HG02610 (cell line): ENCODE results near the gene POM121L2.
"Not testable (repeated sequence)": the region's sequence is repeated elsewhere in the genome, so short reads cannot be mapped to it uniquely, and the experiment has no call there.

Source experiments
- ATAC-seq: cut with Tn5 transposase; IDR thresholded peaks from one replicate; pipeline ENCODE4 v1.9.1; 2021; ENCODE audit warnings: mild to moderate bottlenecking, moderate library complexity; ENCODE audit not compliant: unreplicated experiment

The POM121L2 gene

DNA sequence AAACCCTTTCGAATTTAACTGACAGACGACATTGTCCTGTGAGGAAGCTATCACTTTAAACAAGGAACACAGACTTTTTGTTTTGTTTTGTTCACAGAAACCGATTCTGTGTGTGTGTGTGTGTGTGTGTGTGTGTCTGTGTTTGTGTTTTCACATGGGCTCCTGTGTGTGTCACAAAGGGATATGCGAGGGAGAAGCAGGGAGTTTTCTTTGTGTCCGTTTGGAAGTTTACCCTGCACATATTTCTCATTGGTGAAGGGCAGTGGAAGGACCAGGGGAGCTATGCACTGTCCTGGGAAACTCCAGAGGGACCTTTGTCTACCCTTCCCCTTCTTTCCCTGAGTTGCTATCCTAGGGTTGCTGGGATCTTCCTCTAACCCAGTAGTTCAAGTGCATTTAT is 17.7 kb downstream of the POM121L2 start:
- no peak for ATAC-seq

DNA sequence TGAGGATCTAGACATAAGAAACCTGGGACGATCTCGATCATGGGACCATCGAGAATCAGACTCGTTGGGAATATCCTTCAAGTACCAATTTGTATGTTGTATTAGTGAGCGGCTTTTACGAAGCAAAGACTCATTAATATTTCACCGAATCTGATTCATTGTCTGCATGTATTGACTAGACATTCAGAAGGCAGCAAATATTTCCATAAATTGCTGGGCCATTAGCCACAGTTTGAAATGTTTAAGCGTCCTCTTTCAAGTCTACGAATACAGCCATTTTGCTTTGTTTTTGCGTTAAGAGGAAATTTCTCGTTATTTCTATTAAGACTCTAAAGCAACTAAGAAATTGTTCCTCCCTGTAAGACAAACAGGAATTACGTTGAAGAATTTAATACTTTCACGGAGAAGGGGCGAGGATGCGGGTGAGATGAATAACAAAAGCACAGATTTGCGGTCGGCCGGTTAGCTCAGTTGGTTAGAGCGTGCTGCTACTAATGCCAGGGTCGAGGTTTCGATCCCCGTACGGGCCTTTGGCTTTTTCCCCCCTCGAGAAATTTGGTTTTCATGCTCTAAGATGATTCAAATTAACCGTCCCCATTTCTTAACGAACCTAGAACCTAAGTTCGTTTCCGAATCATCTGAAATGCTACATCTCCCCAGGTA is 18.5 kb downstream of the POM121L2 start:
- no peak for ATAC-seq

DNA sequence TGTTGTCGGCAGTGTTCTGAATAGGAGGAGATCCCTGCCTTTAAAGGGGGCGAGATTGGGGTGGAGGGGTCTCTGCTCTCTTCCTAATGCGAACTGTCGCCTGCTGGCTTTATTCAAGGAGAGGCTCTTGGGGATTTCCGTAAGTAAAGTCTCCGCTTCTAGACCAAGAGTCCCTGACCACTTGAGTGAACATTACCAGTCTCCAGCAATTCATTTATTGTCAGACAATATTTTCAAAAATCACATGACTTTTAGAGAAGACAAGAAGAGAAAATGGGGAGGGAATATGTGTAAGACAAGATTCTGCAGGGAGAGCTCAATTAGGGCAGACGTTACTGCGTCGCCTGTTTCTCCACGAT is 21.2 kb downstream of the POM121L2 start:
- no peak for ATAC-seq

DNA sequence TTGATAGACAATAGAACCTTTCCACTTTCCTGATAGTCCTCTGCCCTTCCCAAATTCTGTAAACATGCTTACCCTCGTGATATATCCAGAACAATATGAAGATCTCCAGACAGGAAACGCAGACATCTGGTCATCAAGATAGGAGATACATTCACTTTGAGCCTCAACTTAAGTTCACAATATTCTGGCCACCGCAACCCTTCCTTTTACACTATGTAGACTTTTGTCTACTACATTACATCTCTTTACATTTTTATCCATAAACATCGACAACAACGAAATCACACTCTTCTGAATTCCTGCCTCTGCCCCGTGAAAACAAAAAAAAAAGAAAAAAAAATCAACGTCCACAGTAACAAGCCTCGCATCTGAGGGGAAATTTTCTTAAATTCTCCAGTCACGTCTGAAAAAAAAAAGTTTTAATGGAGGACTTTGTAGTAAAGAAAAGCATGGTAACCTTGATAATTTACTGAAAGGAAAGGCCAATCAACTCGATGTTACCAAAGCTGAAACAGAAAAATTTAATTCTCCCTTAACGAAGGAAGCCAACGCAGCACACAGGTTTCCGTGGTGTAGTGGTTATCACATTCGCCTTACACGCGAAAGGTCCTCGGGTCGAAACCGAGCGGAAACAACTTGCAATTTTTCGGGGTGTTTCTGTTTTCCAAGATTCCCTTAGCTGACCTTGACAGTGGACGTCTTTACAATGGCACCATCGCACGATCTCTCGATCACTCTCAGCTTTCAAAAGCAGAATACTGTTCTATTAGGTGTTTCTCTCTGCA is 21.8 kb downstream of the POM121L2 start:
- no peak for ATAC-seq

DNA sequence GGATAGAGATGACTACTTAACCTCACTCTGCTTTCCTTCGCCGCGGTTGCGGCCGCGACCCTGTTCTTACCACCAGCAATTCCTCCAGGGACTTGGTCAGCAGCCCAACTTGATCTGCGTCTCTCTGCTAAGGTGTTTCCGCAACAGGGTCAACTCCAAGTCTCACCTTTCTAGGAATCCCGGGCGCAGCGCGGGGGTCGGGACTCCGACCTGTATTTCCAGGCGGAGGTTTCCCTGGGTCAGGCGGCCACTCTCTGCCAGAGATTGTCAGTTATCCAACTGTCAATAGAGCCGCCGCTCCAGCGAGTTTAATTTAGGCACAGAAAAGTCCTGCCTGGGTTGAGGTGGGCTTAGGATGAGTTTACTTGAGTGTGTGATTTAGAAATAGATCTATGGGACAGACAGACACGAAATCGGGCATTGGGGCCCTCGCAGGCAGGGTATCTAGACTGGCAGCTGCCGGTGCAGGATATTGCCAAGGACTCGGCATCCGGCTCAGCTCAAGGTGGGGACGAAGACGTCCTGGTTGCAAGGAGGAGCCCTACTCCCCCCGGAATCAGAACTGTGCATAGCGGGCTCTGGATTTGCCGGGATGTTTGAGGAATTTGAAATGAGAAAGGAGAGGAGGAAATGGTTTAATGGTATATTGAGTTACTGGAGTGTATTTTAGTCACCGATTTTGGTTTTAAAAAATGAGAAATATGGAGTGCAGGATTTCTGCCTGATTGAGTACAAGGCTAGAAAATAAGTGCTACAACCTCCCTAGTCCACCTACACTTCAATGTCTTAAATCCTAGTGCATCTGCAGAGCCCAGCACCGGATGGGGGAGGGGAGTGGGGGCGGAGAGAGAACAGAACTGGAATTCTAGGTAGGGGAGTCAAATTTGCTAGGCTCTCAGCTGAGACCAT is 23.7 kb downstream of the POM121L2 start:
- ATAC-seq = no peak

DNA sequence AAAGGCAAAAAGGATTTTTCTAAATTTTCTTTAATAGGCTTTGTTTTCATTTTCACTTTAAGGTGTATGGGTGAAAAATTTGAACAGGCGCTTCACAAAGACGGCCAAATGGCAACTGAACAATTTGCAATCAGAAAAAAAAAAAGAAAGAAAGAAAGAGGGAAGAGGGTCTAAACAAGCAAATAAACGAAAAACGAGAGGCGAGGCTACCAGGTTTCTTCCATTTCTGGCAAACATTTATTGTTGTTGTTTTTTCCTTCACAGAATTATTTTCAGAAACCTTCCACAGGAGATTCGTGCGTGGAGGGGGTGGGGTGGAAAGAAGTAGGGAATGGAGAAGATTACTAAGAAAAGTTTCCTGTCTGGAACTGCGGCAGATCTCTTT is 24.3 kb downstream of the POM121L2 start:
- ATAC-seq = no peak

DNA sequence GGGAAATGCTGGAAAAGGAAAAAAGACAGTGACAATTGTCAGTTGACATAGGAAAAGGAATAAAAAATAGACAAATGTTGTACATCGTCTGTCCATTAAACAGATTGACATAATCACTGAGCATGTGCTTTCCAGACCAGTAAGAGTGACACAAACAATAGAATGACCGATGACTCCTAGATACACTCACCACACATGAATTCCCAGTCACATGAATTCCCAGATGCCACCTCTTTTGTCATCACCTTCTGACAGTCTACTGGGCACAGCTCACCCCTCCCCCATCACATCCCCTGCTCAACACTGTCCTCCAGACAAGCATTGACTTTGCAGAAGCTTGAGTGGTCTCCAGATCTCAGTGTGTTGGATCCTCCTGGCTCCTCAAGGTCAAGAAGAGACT is 25.9 kb downstream of the POM121L2 start:
- ATAC-seq = no peak

DNA sequence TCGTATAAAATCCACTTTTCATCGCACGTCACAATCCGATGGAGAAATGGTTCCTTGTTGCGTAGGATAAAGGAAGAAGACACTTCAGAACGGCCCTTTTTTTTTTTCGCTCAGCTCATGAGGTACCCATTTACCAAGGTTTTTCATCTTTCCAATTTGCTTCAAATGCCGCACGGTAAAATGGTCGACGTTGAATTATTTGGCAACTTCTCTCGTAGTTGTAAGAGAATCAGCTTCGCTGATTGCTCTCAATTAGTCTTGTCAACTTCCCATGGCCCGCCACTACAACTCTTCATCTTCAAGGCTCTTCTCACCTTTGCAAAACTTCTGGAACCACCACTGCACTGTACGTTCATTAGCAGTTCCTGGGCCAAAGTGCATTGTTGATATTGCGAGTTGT is 28.8 kb downstream of the POM121L2 start:
- ATAC-seq = no peak

DNA sequence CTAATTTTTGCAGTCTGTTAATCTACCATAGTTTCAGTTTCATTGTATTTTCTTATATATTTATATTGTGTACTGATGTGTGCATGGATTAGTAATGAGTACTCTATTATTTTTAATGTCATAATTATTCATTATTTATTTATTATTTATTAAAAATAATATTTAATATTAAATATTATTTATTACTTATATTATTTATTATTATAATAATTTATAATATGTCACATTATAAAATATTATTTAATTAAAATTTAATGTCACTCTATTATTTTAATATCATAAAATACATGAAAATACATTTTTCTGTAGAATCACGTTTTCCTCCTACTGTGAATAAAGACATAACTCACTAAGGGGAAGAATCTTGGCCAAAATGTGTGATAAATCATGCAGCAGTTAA is 30.5 kb downstream of the POM121L2 start:
- no peak for ATAC-seq

DNA sequence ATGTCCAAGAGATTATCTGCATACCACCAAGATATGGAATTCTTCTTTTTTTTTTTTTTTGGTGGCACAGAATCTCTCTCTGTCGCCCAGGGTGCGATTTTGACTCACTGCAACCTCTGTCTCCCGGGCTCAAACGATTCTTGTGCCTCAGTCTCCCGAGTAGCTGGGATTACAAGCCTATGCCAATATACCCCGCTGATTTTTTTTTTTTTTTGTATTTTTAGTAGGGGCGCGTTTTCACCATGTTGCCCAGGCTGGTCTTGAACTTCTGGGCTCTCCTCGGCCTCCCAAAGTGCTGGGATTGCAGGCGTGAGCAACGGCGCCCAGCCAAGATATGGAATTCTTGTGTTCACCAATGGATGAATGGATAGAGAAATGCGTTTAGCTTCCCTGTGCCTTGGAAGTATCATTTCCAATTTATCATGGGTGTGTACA is 31.0 kb downstream of the POM121L2 start:
- no peak for ATAC-seq

DNA sequence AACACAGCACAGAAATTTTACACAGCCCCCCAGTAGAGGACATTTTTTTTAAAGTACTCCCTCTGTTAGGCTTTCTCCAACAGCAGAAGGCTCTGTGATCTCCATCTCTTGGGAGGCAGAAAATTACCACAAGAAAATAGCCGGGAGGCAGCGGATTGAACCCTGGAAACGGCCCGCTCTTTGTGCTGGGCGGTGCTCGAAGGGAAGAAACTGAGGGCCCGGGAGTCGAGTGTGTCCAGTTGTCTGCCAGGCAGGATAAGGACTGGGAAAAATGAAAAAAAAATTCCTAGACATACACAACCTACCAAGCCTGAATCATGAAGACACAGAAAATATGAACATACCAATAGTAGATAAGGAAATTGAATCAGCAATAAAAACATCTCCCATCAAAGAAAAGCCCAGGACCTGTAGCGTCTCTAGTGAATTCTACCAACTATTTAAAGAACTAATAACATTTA is 31.5 kb downstream of the POM121L2 start:
- no peak for ATAC-seq

DNA sequence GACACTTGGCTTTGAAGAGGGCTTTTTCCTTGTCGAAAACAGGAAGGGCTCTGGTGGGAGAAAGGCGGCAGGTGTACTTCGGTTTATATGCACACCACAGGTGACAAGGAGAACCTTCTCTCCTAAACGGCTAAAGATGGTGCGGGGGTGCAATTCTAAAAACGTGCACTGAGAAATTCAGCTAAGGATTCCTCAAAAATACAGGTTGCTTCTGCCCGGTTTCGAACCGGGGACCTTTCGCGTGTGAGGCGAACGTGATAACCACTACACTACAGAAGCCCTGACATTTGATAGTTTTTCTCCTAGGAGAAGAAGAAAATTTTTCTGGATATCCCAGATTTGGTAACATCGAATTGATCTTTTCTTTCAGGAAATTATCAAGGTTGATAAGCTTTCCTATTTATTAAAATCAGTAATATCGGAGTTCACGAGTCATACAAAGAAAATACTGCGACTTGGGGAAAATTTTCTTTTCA is 32.0 kb downstream of the POM121L2 start:
- no peak for ATAC-seq

DNA sequence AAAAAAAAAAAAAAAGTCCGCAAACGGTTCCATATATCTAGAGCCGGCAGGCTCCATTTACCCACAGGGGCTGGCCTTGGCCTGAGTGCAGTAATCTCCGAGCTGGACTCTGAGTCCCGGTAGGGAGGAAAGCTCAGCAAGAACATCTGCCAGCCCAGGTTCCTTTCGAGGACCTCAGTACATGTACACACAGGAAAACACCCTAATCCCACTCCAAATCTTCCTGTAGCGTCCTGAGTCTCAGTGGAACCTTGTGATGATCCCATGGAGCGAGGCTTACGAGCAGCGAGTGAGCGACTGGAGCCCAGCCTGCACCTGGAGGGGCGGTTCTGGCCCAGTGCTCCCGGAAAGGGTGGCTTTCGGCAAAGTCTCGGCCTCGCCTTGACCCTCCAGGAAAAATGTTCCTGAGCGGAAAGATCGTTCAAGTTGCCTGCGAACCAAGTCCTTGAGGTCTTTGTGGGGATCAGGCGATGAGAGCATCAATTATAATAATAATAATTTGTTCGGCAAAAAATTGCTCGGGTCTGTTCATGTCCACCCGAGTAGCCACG is 32.5 kb downstream of the POM121L2 start:
- ATAC-seq = no peak

DNA sequence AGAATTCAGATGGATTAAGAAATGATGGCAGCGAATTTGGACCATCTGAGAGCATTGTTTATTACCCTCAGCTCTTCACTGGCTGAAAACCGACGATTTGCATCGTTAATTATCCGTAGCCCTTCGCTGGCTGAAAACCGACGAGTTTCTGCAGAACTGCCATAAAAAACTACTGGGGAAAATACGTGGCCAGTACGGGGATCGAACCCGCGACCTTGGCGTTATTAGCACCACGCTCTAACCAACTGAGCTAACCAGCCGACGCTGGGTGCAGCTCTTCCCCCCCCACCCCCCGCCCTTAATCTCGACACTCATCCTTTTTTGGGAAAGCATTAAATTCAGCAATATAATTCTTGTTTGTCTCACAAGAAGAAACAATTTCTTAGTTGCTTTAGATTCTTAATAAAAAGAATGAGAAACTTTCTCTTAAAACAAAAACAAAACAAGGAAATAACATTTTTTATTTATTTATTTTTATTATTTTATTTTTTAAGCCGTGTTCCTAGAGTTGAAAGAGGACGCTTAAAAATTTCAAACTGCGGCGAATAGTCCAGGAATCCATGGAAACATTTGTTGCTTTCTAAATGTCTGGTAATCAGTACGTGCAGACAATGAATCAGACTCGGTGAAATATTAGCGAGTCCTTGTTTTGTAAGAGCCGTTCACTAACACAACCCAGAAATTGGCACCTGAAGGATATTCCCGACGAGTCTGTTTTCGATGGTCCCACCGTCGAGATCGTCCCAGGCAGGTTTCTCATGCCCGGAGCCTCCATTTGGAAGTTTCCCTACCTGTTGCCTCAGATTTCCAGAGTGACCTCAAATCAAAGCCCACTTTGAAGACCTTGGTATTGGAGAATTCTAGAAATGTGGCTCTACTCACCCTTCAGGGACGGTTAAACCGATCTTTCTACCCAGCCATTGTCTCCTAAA is 36.8 kb downstream of the POM121L2 start:
- ATAC-seq = no peak

DNA sequence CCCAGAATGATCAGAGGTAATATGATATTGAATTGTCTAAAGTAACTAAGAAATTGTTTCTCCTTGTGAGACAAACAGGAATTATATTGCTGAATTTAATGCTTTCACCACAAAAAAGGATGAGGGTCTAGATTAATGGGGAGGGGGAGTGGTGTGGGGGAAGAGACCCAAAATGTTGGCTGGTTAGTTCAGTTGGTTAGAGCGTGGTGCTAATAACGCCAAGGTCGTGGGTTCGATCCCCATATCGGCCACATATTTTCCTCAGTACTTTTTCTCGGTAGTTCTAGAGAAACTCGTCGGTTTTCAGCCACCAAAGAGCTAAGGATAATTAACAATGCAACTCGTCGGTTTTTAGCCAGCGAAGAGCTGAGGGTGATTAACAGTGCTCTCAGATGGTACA is 38.3 kb downstream of the POM121L2 start:
- ATAC-seq = no peak

DNA sequence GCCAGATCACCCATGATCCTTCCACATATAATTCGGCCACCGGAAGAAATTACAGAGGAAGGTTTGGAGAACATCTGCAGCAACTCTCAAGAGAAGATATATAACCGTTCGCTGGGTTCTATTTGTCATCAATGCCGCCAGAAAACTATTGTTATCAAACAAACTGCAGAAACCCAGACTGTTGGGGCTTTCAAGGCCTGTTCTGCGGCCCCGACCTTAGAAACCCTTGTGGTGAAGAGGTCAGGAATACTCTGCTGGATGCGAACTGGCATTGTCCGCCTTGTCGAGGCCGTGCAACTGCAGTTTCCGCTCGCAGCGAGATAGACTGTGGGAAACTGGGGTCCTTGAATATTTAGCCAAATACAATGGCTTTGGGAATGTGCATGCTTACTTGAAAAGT is 43.3 kb downstream of the POM121L2 start:
- ATAC-seq = no peak

DNA sequence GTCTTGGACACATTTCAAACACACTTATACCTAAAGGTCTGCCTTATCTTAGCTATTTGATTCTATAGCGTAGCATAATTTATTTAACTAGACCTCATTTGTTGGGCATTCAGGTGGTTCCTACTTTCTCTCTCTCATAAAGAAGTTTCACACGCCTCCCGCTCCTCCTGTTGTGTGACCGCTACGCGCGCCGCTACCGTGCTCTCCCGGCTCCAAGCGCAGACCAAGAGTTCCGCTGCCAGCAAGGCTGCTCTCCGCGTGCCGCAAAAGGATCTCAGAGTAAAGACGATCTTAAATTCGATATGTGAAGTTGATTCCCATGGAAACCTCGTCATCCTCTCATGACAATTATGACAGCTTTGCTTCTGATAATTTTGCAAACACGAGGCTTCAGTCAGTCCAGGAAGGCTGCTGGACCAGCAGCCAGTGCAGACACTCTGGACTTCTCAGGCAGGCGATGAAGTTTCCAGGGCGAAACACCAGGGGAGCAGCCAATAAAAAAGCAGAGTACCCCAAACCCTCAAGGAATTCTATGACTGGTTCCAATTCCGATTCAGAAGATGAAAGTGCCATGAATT is 44.1 kb downstream of the POM121L2 start:
- no peak for ATAC-seq

DNA sequence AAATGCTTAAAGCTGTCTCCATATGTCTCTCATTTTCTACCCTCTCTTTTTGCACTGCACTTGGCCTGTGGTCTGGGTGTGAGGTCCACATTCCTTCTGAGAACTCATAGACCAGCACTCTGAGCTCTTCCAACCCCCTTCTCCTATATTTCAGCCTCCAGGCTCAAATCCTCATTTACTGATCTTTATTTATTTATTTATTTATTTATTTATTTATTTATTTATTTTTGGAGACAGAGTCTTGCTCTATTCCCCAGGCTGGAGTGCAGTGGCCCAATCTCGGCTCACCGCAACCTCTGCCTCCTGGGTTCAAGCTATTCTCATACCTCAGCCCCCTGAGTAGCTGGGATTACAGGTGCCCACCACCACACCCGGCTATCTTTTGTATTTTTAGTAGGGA is 45.1 kb downstream of the POM121L2 start:
- not testable (repeated sequence) for ATAC-seq

DNA sequence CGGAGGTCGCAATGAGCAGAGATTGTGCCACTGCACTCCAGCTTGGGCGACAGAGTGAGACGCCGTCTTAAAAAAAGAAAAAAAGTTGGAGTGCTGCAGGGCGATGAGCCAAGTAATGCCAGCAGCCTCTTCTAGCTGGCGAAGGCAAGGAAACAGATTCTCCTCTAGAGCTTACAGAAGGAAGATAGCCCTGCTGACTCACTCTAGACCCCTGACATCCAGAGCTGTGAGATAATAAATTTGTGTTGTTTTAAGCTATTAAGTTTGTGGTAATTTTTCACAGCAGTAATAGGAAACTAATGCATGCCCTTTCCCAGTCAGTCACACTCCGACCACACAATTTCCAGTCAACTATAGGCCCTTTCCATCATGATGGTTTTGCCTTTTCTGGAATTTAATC is 48.2 kb downstream of the POM121L2 start:
- ATAC-seq = no peak
